H1 (cell line): ENCODE data around the gene ZNF280C. TPM values are rescaled to one million over a fixed set of nuclear protein-coding genes. Genes with fewer than 3 reads are reported as not detected.

Experiments used
- CTCF ChIA-PET: fragments of 300-600 bp; sonication (Branson Sonifier 250); formaldehyde crosslinking; loops from one replicate; lab custom pipeline; 2021; ENCODE audit not compliant: partially characterized antibody; lab: Charles Lee
- POLR2A ChIA-PET: fragments of 300-600 bp; sonication (Branson Sonifier 250); formaldehyde crosslinking; loops from one replicate; lab custom pipeline; 2021; ENCODE audit warnings: inconsistent platforms; ENCODE audit not compliant: partially characterized antibody; lab: Charles Lee
- DNase-seq, 2 experiments: peaks; one replicate each; pipeline versions ENCODE4 v3.0.0 to v3.0.0-alpha.2; 2010 to 2022; ENCODE audit warnings: low spot score in 2 of 2, low read depth in 1 of 2, mixed read lengths in 1 of 2
- FAIRE-seq: peaks from 2 replicates; lab custom pipeline; 2011; peaks lifted over from hg19 to GRCh38; lab: Jason Lieb, UNC
- H2AFZ ChIP-seq: 2 replicates; pipeline ENCODE4 v1.8.1; 2012; ENCODE audit warnings: low read length, inconsistent platforms
- H2AK5ac ChIP-seq: 2 replicates; pipeline ENCODE4 v1.6.1; 2013; ENCODE audit warnings: low read depth, low read length
- H2BK120ac ChIP-seq: replicated peaks from 2 replicates; pipeline ENCODE3; 2013; ENCODE audit warnings: low read depth, low read length, inconsistent platforms
- H2BK12ac ChIP-seq: 2 replicates; pipeline ENCODE4 v1.6.1; 2013; ENCODE audit warnings: low read depth, low read length
- H2BK15ac ChIP-seq: 2 replicates; pipeline ENCODE4 v1.6.1; 2013; ENCODE audit warnings: low read length
- H2BK20ac ChIP-seq: 2 replicates; pipeline ENCODE4 v1.6.1; 2013; ENCODE audit warnings: low read length
- H2BK5ac ChIP-seq: 2 replicates; pipeline ENCODE4 v1.6.1; 2013; ENCODE audit warnings: low read depth, low read length
- H3K14ac ChIP-seq: 2 replicates; pipeline ENCODE4 v1.6.1; 2013; ENCODE audit warnings: inconsistent platforms; ENCODE audit not compliant: insufficient read length
- H3K18ac ChIP-seq: 2 replicates; pipeline ENCODE4 v1.6.1; 2013; ENCODE audit warnings: low read length; ENCODE audit errors: extremely low read depth
- H3K23ac ChIP-seq: 2 replicates; pipeline ENCODE4 v1.6.1; 2013; ENCODE audit warnings: inconsistent platforms; ENCODE audit not compliant: insufficient read length
- H3K23me2 ChIP-seq: 2 replicates; pipeline ENCODE4 v1.6.1; 2013; ENCODE audit warnings: low read depth, low read length
- H3K27ac ChIP-seq: 2 replicates; pipeline ENCODE4 v1.6.1; 2011; ENCODE audit warnings: low read depth, low read length, inconsistent platforms
- H3K27me3 ChIP-seq, 4 experiments: replicated peaks in 1 of 4; 1 replicate in 1 of 4; 2 replicates in 3 of 4; pipeline versions ENCODE4 v1.6.1 to v1.8.1; 2011 to 2013; ENCODE audit warnings: low read length in 3 of 4, mild to moderate bottlenecking in 3 of 4, inconsistent platforms in 2 of 4, mixed read lengths in 2 of 4, moderate library complexity in 1 of 4; ENCODE audit not compliant: control insufficient read depth in 3 of 4, insufficient read depth in 3 of 4; ENCODE audit errors: extremely low read depth in 1 of 4
- H3K36me3 ChIP-seq, 4 experiments: 2 replicates each; pipeline versions ENCODE4 v1.6.1 to v1.8.1; 2011 to 2013; ENCODE audit warnings: mild to moderate bottlenecking in 4 of 4, low read length in 3 of 4, moderate library complexity in 2 of 4, control low read depth in 1 of 4, inconsistent platforms in 1 of 4; ENCODE audit not compliant: insufficient read depth in 4 of 4, control insufficient read depth in 2 of 4
- H3K4ac ChIP-seq: replicated peaks from 2 replicates; pipeline ENCODE3; 2013; ENCODE audit warnings: low read length, low read depth, mixed read lengths, inconsistent platforms; ENCODE audit not compliant: insufficient read length
- H3K4me1 ChIP-seq, 4 experiments: replicated peaks in 1 of 4; 1 replicate in 1 of 4; 2 replicates in 3 of 4; pipeline versions ENCODE4 v1.6.1 to v1.8.1; 2011 to 2013; ENCODE audit warnings: low read length in 3 of 4, inconsistent platforms in 2 of 4, mixed read lengths in 1 of 4; ENCODE audit not compliant: insufficient read depth in 4 of 4, control insufficient read depth in 3 of 4
- H3K4me2 ChIP-seq, 2 experiments: 2 replicates each; pipeline versions ENCODE4 v1.6.1 to v1.8.1; 2011 to 2013; ENCODE audit warnings: low read depth in 2 of 2, low read length in 2 of 2, control low read depth in 1 of 2, inconsistent platforms in 1 of 2, mild to moderate bottlenecking in 1 of 2; ENCODE audit not compliant: insufficient read depth in 1 of 2
- H3K4me3 ChIP-seq, 4 experiments: fragments of 200-600, 300-600 bp in 1 of 4; sonication (generic), shearing (Covaris generic), sonication (Bioruptor Twin) in 1 of 4; 2 replicates each; pipeline versions ENCODE4 v1.5.1 to v1.8.1; 2011 to 2016; ENCODE audit warnings: low read length in 4 of 4, low read depth in 3 of 4, control low read depth in 2 of 4, inconsistent platforms in 2 of 4, mild to moderate bottlenecking in 2 of 4, mixed read lengths in 1 of 4, moderate library complexity in 1 of 4; ENCODE audit not compliant: insufficient read depth in 2 of 4; ENCODE audit errors: extremely low read depth in 1 of 4
- H3K56ac ChIP-seq: replicated peaks from 2 replicates; pipeline ENCODE3; 2013; ENCODE audit warnings: low read depth, mild to moderate bottlenecking, mixed read lengths, low read length, inconsistent platforms; ENCODE audit not compliant: insufficient read length
- H3K79me1 ChIP-seq: 2 replicates; pipeline ENCODE4 v1.6.1; 2013; ENCODE audit warnings: low read depth, low read length, control low read depth
- H3K79me2 ChIP-seq, 2 experiments: 2 replicates each; pipeline versions ENCODE4 v1.6.1 to v1.8.1; 2012 to 2013; ENCODE audit warnings: low read length in 2 of 2, mild to moderate bottlenecking in 2 of 2, inconsistent platforms in 1 of 2; ENCODE audit not compliant: insufficient read depth in 2 of 2, control insufficient read depth in 1 of 2
- H3K9ac ChIP-seq, 4 experiments: replicated peaks in 1 of 4; 1 replicate in 1 of 4; 2 replicates in 3 of 4; pipeline versions ENCODE4 v1.6.1 to v1.8.1; 2011 to 2013; ENCODE audit warnings: low read depth in 3 of 4, low read length in 3 of 4, control low read depth in 2 of 4, mild to moderate bottlenecking in 2 of 4, moderate library complexity in 2 of 4, inconsistent platforms in 1 of 4; ENCODE audit errors: extremely low read depth in 1 of 4
- H3K9me3 ChIP-seq, 2 experiments: 2 replicates each; pipeline versions ENCODE4 v1.6.1 to v1.8.1; 2012 to 2013; ENCODE audit warnings: mild to moderate bottlenecking in 2 of 2, moderate library complexity in 2 of 2, control low read depth in 1 of 2, inconsistent platforms in 1 of 2, low read depth in 1 of 2, low read length in 1 of 2, mixed read lengths in 1 of 2; ENCODE audit not compliant: insufficient read depth in 2 of 2
- H4K20me1 ChIP-seq, 2 experiments: replicated peaks in 1 of 2; 2 replicates each; pipeline versions ENCODE3 to v1.8.1; 2011 to 2013; ENCODE audit warnings: inconsistent platforms in 2 of 2, low read length in 2 of 2, mild to moderate bottlenecking in 1 of 2; ENCODE audit not compliant: insufficient read depth in 2 of 2, control insufficient read depth in 1 of 2
- H4K5ac ChIP-seq: 2 replicates; pipeline ENCODE4 v1.6.1; 2013; ENCODE audit warnings: low read length, low read depth, mixed read lengths, inconsistent platforms; ENCODE audit not compliant: insufficient read length
- H4K8ac ChIP-seq: 2 replicates; pipeline ENCODE4 v1.8.0; 2013; ENCODE audit warnings: mild to moderate bottlenecking, moderate library complexity, low read length, inconsistent platforms; ENCODE audit not compliant: insufficient read depth; ENCODE audit errors: extremely low read depth
- H4K91ac ChIP-seq: replicated peaks from 2 replicates; pipeline ENCODE3; 2013; ENCODE audit warnings: low read length, mixed read lengths, inconsistent platforms; ENCODE audit not compliant: insufficient read length
- GABPA ChIP-seq: IDR thresholded peaks from 2 replicates; pipeline ENCODE4 v1.6.1; 2011; ENCODE audit warnings: mild to moderate bottlenecking, low read length, moderate library complexity, borderline replicate concordance; ENCODE audit not compliant: insufficient read depth
- NANOG ChIP-seq: IDR thresholded peaks from 2 replicates; pipeline ENCODE4 v1.6.1; 2011; ENCODE audit warnings: low read length, low read depth, mild to moderate bottlenecking, inconsistent platforms; ENCODE audit not compliant: insufficient read depth, poor library complexity, severe bottlenecking
- WGBS, 2 experiments: shearing (Covaris generic) in 1 of 2; methylation state at CpG; one replicate each; pipeline versions ENCODE4 v1.1.6 to v1.1.7; 2013 to 2015; ENCODE audit warnings: low lambda C conversion rate in 2 of 2, mixed read lengths in 2 of 2, inconsistent platforms in 1 of 2, low coverage in 1 of 2, missing lambda C conversion rate in 1 of 2; ENCODE audit not compliant: insufficient replicate concordance in 2 of 2, insufficient coverage in 1 of 2, insufficient read length in 1 of 2; ENCODE audit errors: extremely low coverage in 1 of 2, missing lambda C conversion rate in 1 of 2; 5-methylcytosine and 5-hydroxymethylcytosine counted together
- polyA plus RNA-seq, 7 experiments: library from polyadenylated mRNA; depleted of rRNA in 3 of 7; stranded (reverse) in 5 of 7; unstranded in 2 of 7; fragments of >200 nt in 5 of 7; fragments of 200-250 nt in 2 of 7; gene quantifications; 1 replicate in 5 of 7; 2 replicates in 1 of 7; 4 replicates in 1 of 7; pipeline versions ENCODE4 v1.2.1 to v1.2.3, GENCODE V29; 2011 to 2013; ENCODE audit warnings: missing spikeins in 2 of 7, mixed read lengths in 2 of 7
- total RNA-seq: library from RNA; stranded (reverse); fragmentation: NEBNext Ultra II Directional; extraction: Animal tissue kit (Norgen Biotek cat#: 25700); gene quantifications from 2 replicates; pipeline ENCODE4 v1.2.1, GENCODE V29; 2021

ZNF280C gene
- total and polyA plus RNA-seq, 2 of the 8 experiments (the other 6 are each of a cell fraction or from before 2014, with no cell fraction given) = 8.4 to 13.4 TPM

GRCh38 chrX:130247996-130248395 lies 20.7 kb downstream of the ZNF280C start:
- POLR2A ChIA-PET = no interaction called here
- Histone ChIP-seq H3K56ac (no peak overlapping the region), H2AFZ (no peak overlapping the region), H4K5ac (no peak overlapping the region), H2BK15ac (no peak overlapping the region), H2BK120ac (no peak overlapping the region), H3K4me2 (no peak overlapping the region), H3K36me3 (peaks cover 0 to 25% (median 8%) of the 10 kb centered on the region in 4 experiments; a peak in 3 of 8 replicates), H3K4ac (no peak overlapping the region), H2BK12ac (no peak overlapping the region), H3K23me2 (no peaks in the 10 kb centered on the region), H2AK5ac (no peak overlapping the region), H2BK5ac (no peak overlapping the region), H4K20me1 (peaks cover 0 to 7% of the 10 kb centered on the region in 2 experiments), H3K14ac (no peak overlapping the region), H3K27ac (no peak overlapping the region), H3K4me3 (no peak overlapping the region), H3K79me2 (peaks cover 0 to 28% of the 10 kb centered on the region in 2 experiments; a peak in 2 of 4 replicates), H3K4me1 (no peaks in the 10 kb centered on the region), H3K9me3 (no peaks in the 10 kb centered on the region), H2BK20ac (no peak overlapping the region), H4K8ac (no peak overlapping the region; the same call in 1 of the 2 replicates), H3K79me1 (0 out of 2 replicates have a peak, but pooled peaks cover 3% of the 10 kb centered on the region), H3K27me3 (no peaks in the 10 kb centered on the region), H3K23ac (no peak overlapping the region), H3K9ac (no peak overlapping the region), H4K91ac (no peak overlapping the region), H3K18ac (no peak overlapping the region)
- DNase-seq (no peak), FAIRE-seq (no peak)
- CTCF ChIA-PET = interaction anchor here (1.0 kb wide), 1 partner anchor 83 kb away, joined by 4 read pairs; no protein-coding TSS in a partner anchor
- WGBS, 2 experiments = 92% methylated on average over 5 of the region's 6 CpGs; no CpG with 5 or more reads in 1 of the 2 experiments
- TF ChIP-seq GABPA (no peak), NANOG (no peak)
